Kidney (tissue), 14 donors: Measurements from ENCODE around the gene SZT2. TPM values are rescaled to one million over a fixed set of nuclear protein-coding genes. Genes with fewer than 3 reads are reported as not detected.
"Not testable (repeated sequence)": the region's sequence is repeated elsewhere in the genome, so short reads cannot be mapped to it uniquely, and the experiment has no call there.

Experiments
- DNase-seq, 5 donors: peaks; one replicate each; pipeline ENCODE4 v3.0.0-alpha.2; 2013 to 2020
- FAIRE-seq: peaks from 2 replicates; lab custom pipeline; 2012; peaks lifted over from hg19 to GRCh38; lab: Jason Lieb, UNC
- H3K27ac ChIP-seq, 2 donors: one replicate each; pipeline ENCODE4 v1.7.0; 2013; ENCODE audit warnings: low read depth in 2 of 2, low read length in 2 of 2, inconsistent platforms in 1 of 2
- H3K27me3 ChIP-seq: one replicate; pipeline ENCODE4 v1.7.1; 2013; ENCODE audit warnings: low read length, inconsistent platforms; ENCODE audit not compliant: control insufficient read depth, insufficient read depth
- H3K36me3 ChIP-seq, 3 donors: one replicate each; pipeline versions ENCODE4 v1.7.0 to v1.7.1; 2013; ENCODE audit warnings: low read length in 3 of 3, control low read depth in 1 of 3, inconsistent platforms in 1 of 3; ENCODE audit not compliant: insufficient read depth in 3 of 3, control insufficient read depth in 2 of 3
- H3K4me1 ChIP-seq, 3 donors: one replicate each; pipeline versions ENCODE4 v1.7.0 to v1.7.1; 2013; ENCODE audit warnings: low read length in 3 of 3, inconsistent platforms in 1 of 3, low read depth in 1 of 3; ENCODE audit not compliant: control insufficient read depth in 2 of 3, insufficient read depth in 2 of 3
- H3K4me3 ChIP-seq, 3 donors: one replicate each; pipeline versions ENCODE4 v1.7.0 to v1.8.1; 2013; ENCODE audit warnings: low read length in 3 of 3, control low read depth in 1 of 3, inconsistent platforms in 1 of 3
- H3K9ac ChIP-seq, 3 donors: one replicate each; pipeline versions ENCODE4 v1.7.0 to v1.7.1; 2013; ENCODE audit warnings: low read length in 3 of 3, control low read depth in 1 of 3, inconsistent platforms in 1 of 3
- H3K9me3 ChIP-seq, 3 donors: one replicate each; pipeline versions ENCODE4 v1.7.0 to v1.7.1; 2013; ENCODE audit warnings: low read length in 3 of 3, control low read depth in 1 of 3, inconsistent platforms in 1 of 3; ENCODE audit not compliant: control insufficient read depth in 2 of 3, insufficient read depth in 1 of 3
- intact Hi-C: fragments of 100-400 bp; cut with DNase I; formaldehyde crosslinking; loops from one replicate; pipeline ENCODE4 v1.11.1; 2022
- polyA plus RNA-seq: library from polyadenylated mRNA; stranded (reverse); fragments of 350-450 nt; fragmentation: Illumina TruSeq; extraction: RNeasy Lipid Tissue Mini Kit (QIAGEN cat#74804); gene quantifications from one replicate; pipeline ENCODE4 v1.2.3, GENCODE V29; 2014; ENCODE audit warnings: low read depth, low replicate concordance; ENCODE audit not compliant: insufficient read depth
- total RNA-seq: library from RNA; stranded (reverse); fragmentation: NEBNext Ultra II Directional; extraction: Animal tissue kit (Norgen Biotek cat#: 25700); gene quantifications from one replicate; pipeline ENCODE4 v1.2.1, GENCODE V29; 2021
- TF ChIP-seq, protein P1 (sequence below): IDR thresholded peaks from 3 replicates; pipeline ENCODE4 v1.5.1; 2012; ENCODE audit warnings: mild to moderate bottlenecking, moderate library complexity, borderline replicate concordance; ENCODE audit not compliant: insufficient read depth; ENCODE audit errors: extremely low read depth
- donor health status: control.
- donor health status: control.
- donor health status: control.
- donor health status: control.
- donor health status: control.
- donor health status: DM: yes; HTN: yes; CAD: no.
- donor health status: Normal renal cell carcinoma (clear cell type).

SZT2 gene
- total and polyA plus RNA-seq, 2 donors from 2014 or later: 10.4 to 66.8 TPM

DNA sequence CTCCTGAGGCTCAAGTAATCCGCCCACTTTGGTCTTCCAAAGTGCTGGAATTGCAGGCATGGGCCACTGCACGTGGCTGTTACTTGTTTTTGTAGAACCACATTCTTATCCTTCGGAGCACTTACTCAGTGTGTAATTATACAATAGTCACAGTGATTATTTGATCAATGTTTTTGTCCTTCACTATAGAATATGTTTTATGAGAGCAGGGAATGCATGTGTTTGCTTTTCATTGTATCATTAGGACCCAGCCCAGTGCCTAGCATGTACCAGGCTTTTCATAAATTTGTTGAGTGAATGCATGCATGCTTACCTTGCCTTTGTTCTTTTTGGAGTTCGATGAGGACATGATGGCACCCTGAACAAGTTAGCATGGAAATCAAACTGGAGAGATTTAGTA lies 5.8 kb downstream of the SZT2 start:
- DNase-seq (no peak), FAIRE-seq (no peak)
- Histone ChIP-seq H3K4me1 (peaks cover 0 to 4% (median 3%) of the 10 kb centered on the region in 3 donors), H3K27ac (no peak overlapping the region), H3K4me3 (no peak overlapping the region), H3K9me3 (no peaks in the 10 kb centered on the region), H3K36me3 (no peaks in the 10 kb centered on the region), H3K9ac (no peak overlapping the region), H3K27me3 (no peaks in the 10 kb centered on the region)
- TF ChIP-seq, protein P1, sequence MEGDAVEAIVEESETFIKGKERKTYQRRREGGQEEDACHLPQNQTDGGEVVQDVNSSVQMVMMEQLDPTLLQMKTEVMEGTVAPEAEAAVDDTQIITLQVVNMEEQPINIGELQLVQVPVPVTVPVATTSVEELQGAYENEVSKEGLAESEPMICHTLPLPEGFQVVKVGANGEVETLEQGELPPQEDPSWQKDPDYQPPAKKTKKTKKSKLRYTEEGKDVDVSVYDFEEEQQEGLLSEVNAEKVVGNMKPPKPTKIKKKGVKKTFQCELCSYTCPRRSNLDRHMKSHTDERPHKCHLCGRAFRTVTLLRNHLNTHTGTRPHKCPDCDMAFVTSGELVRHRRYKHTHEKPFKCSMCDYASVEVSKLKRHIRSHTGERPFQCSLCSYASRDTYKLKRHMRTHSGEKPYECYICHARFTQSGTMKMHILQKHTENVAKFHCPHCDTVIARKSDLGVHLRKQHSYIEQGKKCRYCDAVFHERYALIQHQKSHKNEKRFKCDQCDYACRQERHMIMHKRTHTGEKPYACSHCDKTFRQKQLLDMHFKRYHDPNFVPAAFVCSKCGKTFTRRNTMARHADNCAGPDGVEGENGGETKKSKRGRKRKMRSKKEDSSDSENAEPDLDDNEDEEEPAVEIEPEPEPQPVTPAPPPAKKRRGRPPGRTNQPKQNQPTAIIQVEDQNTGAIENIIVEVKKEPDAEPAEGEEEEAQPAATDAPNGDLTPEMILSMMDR: no peak
- intact Hi-C loops: no loop called here

DNA sequence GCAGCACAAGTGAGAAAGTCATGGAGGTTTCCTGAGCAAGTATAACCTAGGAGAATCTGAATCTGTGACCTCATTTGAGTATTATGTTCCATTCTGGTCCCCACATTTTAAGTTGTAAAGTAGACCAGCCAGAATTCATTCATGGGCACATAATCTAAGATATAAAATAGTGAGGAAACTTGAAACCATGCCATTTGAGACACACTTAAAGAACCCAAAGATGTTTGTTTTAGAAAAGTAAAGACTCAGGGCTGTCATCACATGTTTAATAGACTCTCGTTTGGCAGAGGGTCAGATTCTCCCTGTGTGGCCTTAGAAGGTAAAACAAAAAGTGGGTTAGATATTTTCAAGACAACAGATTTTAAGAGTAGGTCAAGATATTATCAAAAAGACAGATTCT lies 6.4 kb downstream of the SZT2 start:
- TF ChIP-seq, protein P1: no peak
- no peaks in the 10 kb centered on the region for H3K27me3 ChIP-seq
- no peaks in the 10 kb centered on the region for H3K4me1 ChIP-seq
- H3K9ac ChIP-seq: no peak overlapping the region
- no peaks in the 10 kb centered on the region for H3K36me3 ChIP-seq
- no peaks in the 10 kb centered on the region for H3K9me3 ChIP-seq
- H3K4me3 ChIP-seq: no peak overlapping the region
- no peak for FAIRE-seq
- DNase-seq: no peak
- intact Hi-C loops: no loop called here
- no peak overlapping the region for H3K27ac ChIP-seq

DNA sequence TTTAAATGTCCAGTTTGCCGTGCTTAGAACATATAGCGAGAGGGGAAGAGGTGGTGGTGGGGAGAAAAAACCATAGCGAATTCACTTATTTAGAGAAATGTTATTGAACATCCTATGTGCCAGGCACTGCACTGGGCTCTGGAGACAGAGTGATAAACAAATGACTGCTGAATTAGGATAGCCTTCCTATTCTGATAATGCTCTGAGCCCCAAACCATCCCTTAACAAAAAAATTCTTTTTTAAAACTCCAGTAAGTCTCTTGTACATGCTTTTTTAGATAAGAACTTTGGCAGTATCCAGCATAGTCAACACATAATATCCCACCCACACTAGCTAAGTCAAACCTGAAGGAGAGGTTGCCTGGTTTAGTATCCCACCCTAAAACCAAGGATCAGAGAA lies 8.5 kb downstream of the SZT2 start:
- Histone ChIP-seq H3K27me3 (no peaks in the 10 kb centered on the region), H3K36me3 (peaks cover 0 to 7% (median 0%) of the 10 kb centered on the region in 3 donors), H3K4me3 (no peak overlapping the region), H3K9ac (no peak overlapping the region), H3K4me1 (no peaks in the 10 kb centered on the region), H3K27ac (no peak overlapping the region), H3K9me3 (no peaks in the 10 kb centered on the region)
- TF ChIP-seq, protein P1: no peak
- FAIRE-seq (no peak), DNase-seq (no peak)
- intact Hi-C loops: no loop called here

DNA sequence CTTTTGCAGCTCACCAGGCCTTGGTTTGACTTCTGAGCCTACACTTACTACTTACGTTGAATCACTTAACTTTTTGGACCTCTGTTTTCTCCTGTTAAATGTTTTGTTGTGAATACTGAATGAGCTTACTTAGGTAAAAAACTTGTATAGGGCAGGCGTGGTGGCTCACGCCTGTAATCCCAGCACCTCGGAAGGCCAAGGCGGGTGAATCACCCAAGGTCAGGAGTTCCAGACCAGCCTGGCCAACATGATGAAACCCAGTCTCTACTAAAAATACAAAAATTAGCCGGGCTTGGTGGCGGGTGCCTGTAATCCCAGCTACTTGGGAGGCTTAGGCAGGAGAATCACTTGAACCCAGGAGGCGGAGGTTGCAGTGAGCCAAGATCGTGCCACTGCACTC lies 10.7 kb downstream of the SZT2 start:
- H3K9me3 ChIP-seq, H3K4me1 ChIP-seq, intact Hi-C loops, H3K27me3 ChIP-seq, H3K9ac ChIP-seq, H3K4me3 ChIP-seq, FAIRE-seq, DNase-seq, H3K27ac ChIP-seq: not testable (repeated sequence)
- H3K36me3 ChIP-seq: peaks cover 0 to 26% (median 16%) of the 10 kb centered on the region in 3 donors
